A549 (cell line): ENCODE measurements around the gene C2CD3. TPM values are rescaled to one million over a fixed set of nuclear protein-coding genes. Genes with fewer than 3 reads are reported as not detected.

Source experiments
- ATAC-seq, 2 experiments: fragments of 200-7000 bp in 1 of 2; fragments of >200 bp in 1 of 2; cut with Nextera tagmentation in 1 of 2; cut with Tn5 transposase in 1 of 2; 3 replicates each; pipeline versions ENCODE4 v1.8.0 to v1.9.1; 2018 to 2020; ENCODE audit warnings: mild to moderate bottlenecking in 1 of 2, moderate library complexity in 1 of 2
- CTCF ChIA-PET: fragments of 300-600 bp; sonication (Branson Sonifier 250); formaldehyde crosslinking; extraction: SDS; loops from one replicate; lab custom pipeline; 2021; ENCODE audit warnings: antibody characterized with exemption, inconsistent platforms; lab: Yijun Ruan, JAX
- POLR2A ChIA-PET: fragments of 350-600 bp; formaldehyde crosslinking; extraction: SDS; loops from one replicate; lab custom pipeline; 2021; ENCODE audit warnings: antibody characterized with exemption, inconsistent platforms; lab: Yijun Ruan, JAX
- DNase-seq, 2 experiments: peaks; one replicate each; pipeline versions ENCODE4 v3.0.0 to v3.0.0-alpha.2; 2011 to 2016; ENCODE audit warnings: low read depth in 1 of 2, low spot score in 1 of 2
- FAIRE-seq: peaks from 2 replicates; lab custom pipeline; 2011; peaks lifted over from hg19 to GRCh38; lab: Jason Lieb, UNC
- H3K27ac ChIP-seq, 2 experiments: fragments of >200 bp; sonication (Bioruptor Twin); formaldehyde crosslinking; 3 replicates each; pipeline ENCODE4 v1.5.1; 2016 to 2017
- H3K4me1 ChIP-seq: fragments of >200 bp; sonication (Bioruptor Twin); formaldehyde crosslinking; 3 replicates; pipeline ENCODE4 v1.6.1; 2016
- H3K4me2 ChIP-seq: fragments of >200 bp; sonication (Bioruptor Twin); formaldehyde crosslinking; 3 replicates; pipeline ENCODE4 v1.6.1; 2016
- H3K4me3 ChIP-seq: fragments of >200 bp; sonication (Bioruptor Twin); formaldehyde crosslinking; 3 replicates; pipeline ENCODE4 v1.5.1; 2016
- H3K9me3 ChIP-seq: fragments of >200 bp; sonication (Bioruptor Twin); formaldehyde crosslinking; 3 replicates; pipeline ENCODE4 v1.6.1; 2016
- BHLHE40 ChIP-seq: IDR thresholded peaks from 2 replicates; pipeline ENCODE4 v1.6.1; 2012; ENCODE audit warnings: low read depth, low read length, inconsistent platforms
- CBX2 ChIP-seq: fragments of 200-600 bp; sonication (generic); IDR thresholded peaks from 2 replicates; pipeline ENCODE4 v1.6.1; 2016; ENCODE audit warnings: low read depth, mild to moderate bottlenecking, borderline replicate concordance
- EP300 ChIP-seq, 2 experiments: fragments of >200 bp; sonication (Bioruptor Twin); formaldehyde crosslinking; IDR thresholded peaks; 2 replicates in 1 of 2; 3 replicates in 1 of 2; pipeline ENCODE4 v1.6.1; 2016 to 2017
- FOSB ChIP-seq: fragments of 250-450 bp; sonication (Bioruptor Pico); IDR thresholded peaks from 2 replicates; pipeline ENCODE4 v1.5.0; 2020; ENCODE audit warnings: mild to moderate bottlenecking, moderate library complexity
- FOSL2 ChIP-seq, 2 experiments: fragments of 450-650 bp in 1 of 2; fragments of >200 bp in 1 of 2; sonication (Bioruptor Twin) in 1 of 2; formaldehyde crosslinking; IDR thresholded peaks; 2 replicates each; pipeline versions ENCODE4 v1.5.0 to v1.6.1; 2016 to 2020; ENCODE audit warnings: mild to moderate bottlenecking in 1 of 2, moderate library complexity in 1 of 2
- HDAC2 ChIP-seq: fragments of 200-600 bp; sonication (generic); IDR thresholded peaks from 2 replicates; pipeline ENCODE4 v1.6.1; 2016
- HEYL ChIP-seq: fragments of 250-450 bp; sonication (Bioruptor Pico); IDR thresholded peaks from 2 replicates; pipeline ENCODE4 v1.8.0; 2021; ENCODE audit warnings: mild to moderate bottlenecking, moderate library complexity
- HOXB5 ChIP-seq: fragments of 250-450 bp; sonication (Bioruptor Pico); IDR thresholded peaks from 2 replicates; pipeline ENCODE4 v1.5.0; 2020; ENCODE audit warnings: mild to moderate bottlenecking, moderate library complexity
- KDM5A ChIP-seq: fragments of 200-600 bp; sonication (generic); IDR thresholded peaks from 2 replicates; pipeline ENCODE4 v1.6.1; 2016; ENCODE audit warnings: antibody characterized with exemption, mild to moderate bottlenecking
- MAFK ChIP-seq: fragments of 450-650 bp; IDR thresholded peaks from 2 replicates; pipeline ENCODE4 v1.6.1; 2014; ENCODE audit not compliant: partially characterized antibody
- MYC ChIP-seq: IDR thresholded peaks from 2 replicates; pipeline ENCODE4 v1.6.1; 2012; ENCODE audit warnings: mild to moderate bottlenecking, inconsistent platforms, low read length, improper control_type of control experiment, borderline replicate concordance
- NR3C1 ChIP-seq: fragments of >200 bp; sonication (Bioruptor Twin); formaldehyde crosslinking; IDR thresholded peaks from 3 replicates; pipeline ENCODE4 v1.6.1; 2017
- PHF8 ChIP-seq: fragments of 200-600 bp; sonication (generic); IDR thresholded peaks from 2 replicates; pipeline ENCODE4 v1.6.1; 2016; ENCODE audit warnings: low read depth, mild to moderate bottlenecking, antibody characterized with exemption, moderate library complexity, borderline replicate concordance
- POLR2A ChIP-seq: IDR thresholded peaks from 2 replicates; pipeline ENCODE4 v1.6.1; 2012; ENCODE audit warnings: mild to moderate bottlenecking, low read length
- RAD21 ChIP-seq, 2 experiments: fragments of >200 bp in 1 of 2; sonication (Bioruptor Twin) in 1 of 2; formaldehyde crosslinking in 1 of 2; IDR thresholded peaks in 1 of 2; conservative IDR thresholded peaks in 1 of 2; 2 replicates in 1 of 2; 3 replicates in 1 of 2; pipeline ENCODE4 v1.6.1; 2012 to 2018; ENCODE audit warnings: inconsistent platforms in 1 of 2
- RARB ChIP-seq: fragments of 250-450 bp; sonication (Bioruptor Pico); IDR thresholded peaks from 2 replicates; pipeline ENCODE4 v1.8.0; 2021; ENCODE audit warnings: mild to moderate bottlenecking, moderate library complexity
- RCOR1 ChIP-seq: fragments of 150-350 bp; IDR thresholded peaks from 2 replicates; pipeline ENCODE4 v1.6.1; 2014; ENCODE audit warnings: antibody characterized with exemption, low read length, low read depth
- RFX5 ChIP-seq: fragments of 450-650 bp; IDR thresholded peaks from 2 replicates; pipeline ENCODE4 v1.7.1; 2014; ENCODE audit warnings: antibody characterized with exemption, mild to moderate bottlenecking, moderate library complexity
- RNF2 ChIP-seq: fragments of 200-600 bp; sonication (generic); IDR thresholded peaks from 2 replicates; pipeline ENCODE4 v1.6.1; 2016; ENCODE audit warnings: low read depth, mild to moderate bottlenecking, antibody characterized with exemption, moderate library complexity, borderline replicate concordance
- TFCP2L1 ChIP-seq: fragments of 250-450 bp; sonication (Bioruptor Pico); IDR thresholded peaks from 2 replicates; pipeline ENCODE4 v1.5.0; 2021; ENCODE audit warnings: mild to moderate bottlenecking
- TP53 ChIP-seq: fragments of 250-450 bp; sonication (Bioruptor Pico); IDR thresholded peaks from 2 replicates; pipeline ENCODE4 v1.5.0; 2021; ENCODE audit warnings: mild to moderate bottlenecking, moderate library complexity
- ZNF302 ChIP-seq: fragments of 250-450 bp; sonication (Bioruptor Pico); IDR thresholded peaks from 2 replicates; pipeline ENCODE4 v1.9.0; 2021; ENCODE audit warnings: inconsistent platforms, mild to moderate bottlenecking, moderate library complexity
- WGBS: methylation state at CpG from one replicate; pipeline ENCODE4 v1.1.6; 2017; ENCODE audit errors: missing lambda C conversion rate; 5-methylcytosine and 5-hydroxymethylcytosine counted together
- polyA plus RNA-seq, 4 experiments: library from polyadenylated mRNA; depleted of rRNA in 3 of 4; stranded (reverse); fragments of >200 nt; fragmentation: RNase III in 1 of 4; extraction: RNeasy Plus Mini Kit Qiagen cat#74134 plus additional on column Dnase treatment in 1 of 4; gene quantifications; 2 replicates in 3 of 4; 3 replicates in 1 of 4; pipeline ENCODE4 v1.2.3, GENCODE V29; 2011 to 2017
- TF ChIP-seq, protein P1 (sequence below): fragments of 450-650 bp; IDR thresholded peaks from 2 replicates; pipeline ENCODE4 v1.6.1; 2014; ENCODE audit warnings: antibody characterized with exemption
- TF ChIP-seq, protein P2 (sequence below): fragments of 250-450 bp; sonication (Bioruptor Pico); IDR thresholded peaks from 2 replicates; pipeline ENCODE4 v1.5.0; 2020; ENCODE audit warnings: low read depth, mild to moderate bottlenecking, moderate library complexity
- TF ChIP-seq, protein P3 (sequence below): fragments of 150-350 bp; IDR thresholded peaks from 2 replicates; pipeline ENCODE4 v1.6.1; 2014; ENCODE audit warnings: low read depth, mild to moderate bottlenecking, low read length

The C2CD3 gene
- polyA plus RNA-seq, 2 of the 4 experiments (the other 2 are of a cell fraction), result 15.2 to 19.8 TPM

DNA sequence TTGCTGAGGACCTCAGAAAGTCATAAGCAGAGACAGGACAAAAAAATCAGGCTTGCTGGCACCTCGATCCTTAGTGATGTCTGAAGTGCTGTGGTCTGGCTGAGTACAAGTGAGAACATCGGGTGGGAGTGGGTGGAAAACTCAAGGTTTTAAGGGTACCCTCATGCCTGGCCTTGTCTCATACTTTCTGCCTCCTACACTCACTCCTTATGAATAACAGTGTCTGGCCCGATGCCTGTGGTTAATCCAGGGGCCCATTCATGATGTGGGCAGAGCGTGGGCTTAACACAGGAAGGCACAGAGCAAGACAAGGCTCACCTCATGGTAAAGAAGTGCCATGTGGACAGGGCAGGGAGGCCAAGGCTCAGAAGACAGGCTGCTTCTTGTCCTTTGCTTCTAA, 150.9 kb downstream of the C2CD3 start:
- ATAC-seq (no peak), FAIRE-seq (no peak), DNase-seq (no peak)
- 93% methylated on average over 4 of the region's 4 CpGs for WGBS
- Histone ChIP-seq H3K27ac (no peak overlapping the region), H3K4me2 (no peak overlapping the region), H3K9me3 (no peaks in the 10 kb centered on the region), H3K4me3 (no peak overlapping the region), H3K4me1 (peaks cover 10% of the 10 kb centered on the region; the same call in 2 of the 3 replicates)
- POLR2A ChIA-PET, result no interaction called here
- TF ChIP-seq MAFK (no peak), RFX5 (no peak), PHF8 (no peak), TFCP2L1 (CRISPR knock-in tag) (no peak), NR3C1 (no peak), BHLHE40 (no peak), HDAC2 (no peak), CBX2 (no peak), RAD21 (conservative IDR thresholded peaks at IDR 0.05 in 1 of 2, IDR thresholded peaks at IDR 0.05 in 1 of 2) (no peak), TP53 (CRISPR knock-in tag) (no peak), HEYL (CRISPR knock-in tag) (no peak), KDM5A (no peak), RARB (CRISPR knock-in tag) (no peak), EP300 (IDR thresholded peaks at IDR 0.05) (no peak), RNF2 (no peak), MYC (no peak)
- TF ChIP-seq, protein P1, sequence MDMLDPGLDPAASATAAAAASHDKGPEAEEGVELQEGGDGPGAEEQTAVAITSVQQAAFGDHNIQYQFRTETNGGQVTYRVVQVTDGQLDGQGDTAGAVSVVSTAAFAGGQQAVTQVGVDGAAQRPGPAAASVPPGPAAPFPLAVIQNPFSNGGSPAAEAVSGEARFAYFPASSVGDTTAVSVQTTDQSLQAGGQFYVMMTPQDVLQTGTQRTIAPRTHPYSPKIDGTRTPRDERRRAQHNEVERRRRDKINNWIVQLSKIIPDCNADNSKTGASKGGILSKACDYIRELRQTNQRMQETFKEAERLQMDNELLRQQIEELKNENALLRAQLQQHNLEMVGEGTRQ, result no peak
- CTCF ChIA-PET, result interaction anchor here (1.6 kb wide), 1 partner anchor 56 kb away, joined by 4 read pairs; no protein-coding TSS in a partner anchor

DNA sequence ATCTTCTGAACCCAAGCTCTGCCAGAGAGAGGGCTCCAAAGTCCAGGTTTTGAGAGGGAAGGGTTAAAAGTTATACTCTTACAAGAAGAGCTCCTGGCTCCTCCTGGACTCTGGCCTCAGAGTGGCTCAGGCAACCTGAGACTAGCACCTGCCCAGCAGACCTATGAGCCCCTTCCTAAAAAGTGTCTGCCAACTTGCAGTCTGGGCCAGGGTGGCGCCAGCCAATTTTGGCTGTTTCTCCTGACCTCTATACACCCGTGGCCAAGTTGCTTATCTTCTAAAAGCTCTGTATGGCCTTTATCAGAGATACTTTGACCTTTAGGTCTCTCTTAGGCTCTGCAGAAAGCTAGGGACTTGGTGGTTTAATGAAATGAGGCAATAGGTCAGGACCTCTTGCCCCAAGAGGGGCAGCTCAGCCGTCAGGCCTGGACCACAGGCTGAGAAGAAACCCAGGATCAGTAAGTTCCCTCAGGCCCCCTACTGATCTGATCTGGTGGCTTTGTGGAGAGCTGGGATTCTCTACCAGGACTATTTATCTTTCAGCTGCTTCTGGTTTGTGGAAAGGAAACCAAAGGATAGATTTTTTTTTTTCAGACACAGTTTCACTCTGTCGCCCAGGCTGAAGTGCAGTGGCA, 151.6 kb downstream of the C2CD3 start:
- no peak overlapping the region for H3K4me2 ChIP-seq
- H3K4me3 ChIP-seq, result no peak overlapping the region
- TF ChIP-seq HDAC2 (no peak), HOXB5 (CRISPR knock-in tag) (no peak), POLR2A (no peak), FOSL2 (IDR thresholded peaks at IDR 0.05) (no peak), FOSL2 (CRISPR knock-in tag; IDR thresholded peaks at IDR 0.05) (no peak), FOSB (CRISPR knock-in tag) (no peak), ZNF302 (no peak), RCOR1 (no peak), HEYL (CRISPR knock-in tag) (no peak)
- TF ChIP-seq, protein P2, sequence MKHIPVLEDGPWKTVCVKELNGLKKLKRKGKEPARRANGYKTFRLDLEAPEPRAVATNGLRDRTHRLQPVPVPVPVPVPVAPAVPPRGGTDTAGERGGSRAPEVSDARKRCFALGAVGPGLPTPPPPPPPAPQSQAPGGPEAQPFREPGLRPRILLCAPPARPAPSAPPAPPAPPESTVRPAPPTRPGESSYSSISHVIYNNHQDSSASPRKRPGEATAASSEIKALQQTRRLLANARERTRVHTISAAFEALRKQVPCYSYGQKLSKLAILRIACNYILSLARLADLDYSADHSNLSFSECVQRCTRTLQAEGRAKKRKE (CRISPR knock-in tag), result no peak
- TF ChIP-seq, protein P3, sequence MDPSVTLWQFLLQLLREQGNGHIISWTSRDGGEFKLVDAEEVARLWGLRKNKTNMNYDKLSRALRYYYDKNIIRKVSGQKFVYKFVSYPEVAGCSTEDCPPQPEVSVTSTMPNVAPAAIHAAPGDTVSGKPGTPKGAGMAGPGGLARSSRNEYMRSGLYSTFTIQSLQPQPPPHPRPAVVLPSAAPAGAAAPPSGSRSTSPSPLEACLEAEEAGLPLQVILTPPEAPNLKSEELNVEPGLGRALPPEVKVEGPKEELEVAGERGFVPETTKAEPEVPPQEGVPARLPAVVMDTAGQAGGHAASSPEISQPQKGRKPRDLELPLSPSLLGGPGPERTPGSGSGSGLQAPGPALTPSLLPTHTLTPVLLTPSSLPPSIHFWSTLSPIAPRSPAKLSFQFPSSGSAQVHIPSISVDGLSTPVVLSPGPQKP, result no peak
- TF ChIP-seq, all 56 proteins: peak for 0
- WGBS, result 89% methylated on average over 4 of the region's 4 CpGs
- DNase-seq (no peak), FAIRE-seq (no peak), ATAC-seq (no peak)
- ChIA-PET CTCF (interaction anchor here (0.6 to 1.6 kb wide), 3 partner anchors 13 to 434 kb away, joined by 3 to 4 read pairs (median 4); no protein-coding TSS in a partner anchor), POLR2A (no interaction called here)
- Histone ChIP-seq H3K27ac (peak overlapping the region in 1 of 2 experiments; percentile 56; a peak in 3 of 6 replicates), H3K9me3 (no peaks in the 10 kb centered on the region), H3K4me1 (peaks cover 7% of the 10 kb centered on the region; the same call in 2 of the 3 replicates)
